Hindlimb muscle (tissue), 1 donor: Measurements from ENCODE around the gene PCLO. TPM values are rescaled to one million over a fixed set of nuclear protein-coding genes. Genes with fewer than 3 reads are reported as not detected.

ENCODE experiments used
- DNase-seq: peaks from one replicate; pipeline ENCODE4 v3.0.0-alpha.2; 2013
- polyA plus RNA-seq: library from polyadenylated mRNA; unstranded; fragments of 120-200 nt; gene quantifications from one replicate; pipeline ENCODE4 v1.2.1, GENCODE V29; 2013; ENCODE audit not compliant: insufficient read length

PCLO gene
- polyA plus RNA-seq, result 0.28 TPM

- DNase-seq, result peak; percentile 57
Measured at GRCh38 chr7:83162402-83163256, at the start of gene PCLO. Gene PCLO (minus strand): TSS chr7:83162884. CDS start chr7:83162592, 292 bp downstream.

- DNase-seq, result no peak
Measured at GRCh38 chr7:83211685-83212084, 49.0 kb upstream of the PCLO start.

- no peak for DNase-seq
Measured at GRCh38 chr7:83210479-83210878, 47.8 kb upstream of the PCLO start.

GRCh38 chr7:83204715-83205114 lies 42.0 kb upstream of the PCLO start:
- DNase-seq, result no peak

GRCh38 chr7:83201355-83201754 lies 38.7 kb upstream of the PCLO start:
- DNase-seq, result no peak

- DNase-seq, result no peak
Measured at GRCh38 chr7:83190659-83191389, 28.1 kb upstream of the PCLO start.

- DNase-seq, result no peak
Measured at GRCh38 chr7:83178796-83179195, 16.1 kb upstream of the PCLO start.

- DNase-seq, result no peak
Measured at GRCh38 chr7:83178066-83178465, 15.4 kb upstream of the PCLO start.

- no peak for DNase-seq
Measured at GRCh38 chr7:83173664-83174063, 11.0 kb upstream of the PCLO start.

- DNase-seq, result no peak
Measured at GRCh38 chr7:83166781-83167180, 4.1 kb upstream of the PCLO start.

- no peak for DNase-seq
Measured at GRCh38 chr7:83161899-83162401, 734 bp downstream of the PCLO start.

GRCh38 chr7:83161186-83161585 lies 1.5 kb downstream of the PCLO start:
- no peak for DNase-seq

- no peak for DNase-seq
Measured at GRCh38 chr7:83159731-83160130, 3.0 kb downstream of the PCLO start.

GRCh38 chr7:83156006-83156405 lies 6.7 kb downstream of the PCLO start:
- DNase-seq, result no peak

- no peak for DNase-seq
Measured at GRCh38 chr7:83155407-83155806, 7.3 kb downstream of the PCLO start.

GRCh38 chr7:83153419-83153818 lies 9.3 kb downstream of the PCLO start:
- DNase-seq, result no peak

- DNase-seq, result no peak
Measured at GRCh38 chr7:83150310-83150709, 12.4 kb downstream of the PCLO start.

GRCh38 chr7:83149466-83149865 lies 13.2 kb downstream of the PCLO start:
- DNase-seq, result no peak

GRCh38 chr7:83148776-83149175 lies 13.9 kb downstream of the PCLO start:
- DNase-seq, result no peak

GRCh38 chr7:83143107-83143506 lies 19.6 kb downstream of the PCLO start:
- DNase-seq, result no peak

- no peak for DNase-seq
Measured at GRCh38 chr7:83142365-83142764, 20.3 kb downstream of the PCLO start.

- no peak for DNase-seq
Measured at GRCh38 chr7:83141927-83142326, 20.8 kb downstream of the PCLO start.
